GM12872 (cell line): ENCODE results near the gene ARHGEF26.

Experiments
- CTCF ChIP-seq: IDR thresholded peaks from 3 replicates; pipeline ENCODE4 v1.5.1; 2011; ENCODE audit warnings: low read depth, mild to moderate bottlenecking, low read length, moderate library complexity; ENCODE audit not compliant: insufficient read depth

The ARHGEF26 gene

GRCh38 chr3:154214306-154214705 is 93.1 kb downstream of the ARHGEF26 start:
- TF ChIP-seq CTCF: no peak

- no peak for TF ChIP-seq CTCF
Measured at GRCh38 chr3:154217671-154218070, 96.5 kb downstream of the ARHGEF26 start.

GRCh38 chr3:154218728-154219127 is 97.5 kb downstream of the ARHGEF26 start:
- no peak for TF ChIP-seq CTCF

GRCh38 chr3:154220462-154220861 is 99.3 kb downstream of the ARHGEF26 start:
- no peak for TF ChIP-seq CTCF

GRCh38 chr3:154223519-154223918 is 102.3 kb downstream of the ARHGEF26 start:
- no peak for TF ChIP-seq CTCF

- no peak for TF ChIP-seq CTCF
Measured at GRCh38 chr3:154224366-154224765, 103.2 kb downstream of the ARHGEF26 start.

- TF ChIP-seq CTCF: no peak
Measured at GRCh38 chr3:154224866-154225265, 103.7 kb downstream of the ARHGEF26 start.

GRCh38 chr3:154225536-154225935 is 104.3 kb downstream of the ARHGEF26 start:
- TF ChIP-seq CTCF: no peak
